Activated T-cell treated with anti-CD3 and anti-CD28 coated beads for 4 hours (primary cell): ENCODE measurements around the gene RBM15B.
"Not testable (repeated sequence)": the region's sequence is repeated elsewhere in the genome, so short reads cannot be mapped to it uniquely, and the experiment has no call there.

Experiments
- DNase-seq: peaks from one replicate; pipeline ENCODE4 v3.0.0-alpha.2; 2020

The RBM15B gene

DNA sequence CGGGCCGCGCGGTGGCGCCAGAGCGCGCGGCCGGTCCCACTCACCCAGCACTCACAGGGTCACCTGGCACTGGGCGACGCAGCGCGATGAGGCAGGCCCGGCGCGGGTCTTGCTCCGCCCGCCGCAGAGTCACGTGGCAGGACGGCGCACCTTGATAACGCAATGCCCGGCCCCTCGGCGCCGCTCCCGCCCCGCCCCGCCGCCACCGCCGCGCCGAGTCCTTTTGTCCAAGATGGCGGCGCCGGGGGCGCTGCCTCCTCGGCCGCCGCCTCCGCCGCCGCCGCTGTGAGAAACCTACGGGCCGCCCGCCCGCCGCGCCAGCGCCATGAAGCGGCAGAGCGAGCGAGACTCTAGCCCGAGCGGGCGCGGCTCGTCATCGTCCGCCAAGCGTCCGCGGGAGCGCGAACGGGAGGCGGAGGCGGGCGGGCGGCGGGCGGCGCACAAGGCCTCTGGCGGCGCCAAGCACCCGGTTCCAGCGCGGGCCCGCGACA lies at the start of gene RBM15B:
TSS of gene RBM15B (plus strand) at position 211 of the 491 bp plus-strand sequence. CDS start at position 326, 115 bp downstream.
- DNase-seq, result peak; percentile 90

GRCh38 chr3:51343918-51344687 lies 47.0 kb upstream of the RBM15B start:
- no peak for DNase-seq

DNA sequence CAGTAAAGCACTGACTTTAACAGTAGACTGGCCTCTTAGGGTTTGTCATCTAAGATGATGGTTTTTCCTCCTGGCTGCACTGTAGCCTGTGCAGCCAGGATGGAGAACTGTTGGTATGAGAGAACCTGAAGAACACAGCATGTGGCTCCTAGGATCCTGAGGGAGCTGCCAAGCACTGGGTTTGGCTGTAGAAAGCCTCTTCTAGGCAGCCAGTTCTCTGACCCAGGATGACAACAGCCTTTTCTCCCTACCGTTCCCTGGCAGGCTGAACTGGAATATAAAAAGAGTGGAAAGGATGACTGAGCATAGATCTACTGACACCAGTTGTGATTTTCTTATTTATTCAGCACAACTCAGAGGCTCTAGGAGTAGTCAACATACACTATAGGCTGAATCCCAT lies 40.3 kb upstream of the RBM15B start:
- no peak for DNase-seq

- DNase-seq, result no peak
These were observed 38.0 kb upstream of the RBM15B start for GRCh38 chr3:51353131-51353530.

DNA sequence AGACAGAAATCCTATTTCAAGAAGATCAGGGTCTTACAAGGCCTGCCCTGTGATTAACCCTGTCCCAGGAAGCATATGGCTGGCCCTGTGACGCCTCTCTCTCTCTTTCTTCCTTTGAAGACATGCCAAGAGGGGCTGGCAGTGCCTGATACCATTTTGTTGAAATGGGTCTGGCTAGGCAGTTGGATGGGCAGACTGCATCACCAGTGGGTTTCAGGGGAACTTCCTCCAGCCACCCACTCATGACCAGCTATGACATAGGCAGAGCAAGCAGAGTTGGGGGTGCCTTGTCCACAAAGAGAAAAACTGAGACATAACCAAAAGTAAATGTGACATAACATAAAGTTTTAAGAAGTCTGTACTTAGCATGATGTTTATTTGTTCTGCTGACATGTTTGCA lies 37.4 kb upstream of the RBM15B start:
- DNase-seq, result no peak

- no peak for DNase-seq
These were observed 36.9 kb upstream of the RBM15B start for GRCh38 chr3:51354172-51354571.

- no peak for DNase-seq
These were observed 36.1 kb upstream of the RBM15B start for GRCh38 chr3:51354731-51355615.

DNA sequence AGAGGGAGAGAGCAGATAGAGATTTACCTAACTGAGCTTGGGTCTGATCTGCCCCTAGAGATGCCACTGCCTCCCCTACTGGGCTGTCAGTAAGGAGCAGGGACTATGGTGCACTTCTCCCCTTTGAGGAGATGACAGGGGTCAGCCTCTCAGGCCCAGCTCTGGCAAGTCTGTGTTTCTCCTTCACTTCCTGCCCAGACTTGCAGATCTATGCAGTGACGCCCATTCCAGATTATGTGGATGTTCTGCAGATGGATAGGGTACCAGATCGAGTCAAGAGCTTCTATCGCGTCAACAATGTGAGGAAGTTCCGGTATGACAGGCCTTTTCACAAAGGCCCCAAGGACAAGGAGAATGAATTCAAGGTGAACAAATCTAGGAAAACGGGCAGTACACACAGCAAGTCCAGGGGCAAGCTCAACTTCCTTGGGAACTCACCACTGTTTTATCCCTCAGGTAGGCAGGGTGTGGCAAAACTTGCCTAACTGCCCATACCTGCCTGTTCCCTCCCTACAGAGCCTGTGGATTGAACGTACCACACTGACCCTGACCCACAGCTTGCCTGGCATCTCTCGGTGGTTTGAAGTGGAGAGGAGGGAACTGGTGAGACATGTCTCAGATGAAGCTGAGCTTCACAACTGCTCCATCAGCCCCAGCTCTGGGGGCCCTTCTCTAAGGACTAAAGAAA lies 35.0 kb upstream of the RBM15B start:
- no peak for DNase-seq

DNA sequence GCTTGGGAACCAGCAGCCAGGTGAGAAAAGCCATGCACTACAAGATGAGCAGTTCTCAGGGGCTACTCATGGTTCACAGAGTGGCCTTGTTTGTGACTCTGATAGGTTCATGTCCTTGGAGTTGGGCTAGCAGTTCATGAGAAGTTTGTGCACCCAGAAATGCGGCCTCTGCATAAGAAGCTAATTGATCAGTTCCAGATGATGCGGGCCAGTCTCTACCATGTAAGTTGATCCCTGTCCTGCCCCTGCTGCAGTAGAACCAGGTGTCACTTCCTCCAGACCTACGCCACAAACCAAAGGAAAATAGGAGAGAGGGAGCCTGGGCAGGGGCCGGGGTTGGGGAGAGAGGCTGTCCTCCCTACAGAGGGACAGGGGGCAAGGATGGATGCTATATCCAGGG lies 33.2 kb upstream of the RBM15B start:
- no peak for DNase-seq

DNA sequence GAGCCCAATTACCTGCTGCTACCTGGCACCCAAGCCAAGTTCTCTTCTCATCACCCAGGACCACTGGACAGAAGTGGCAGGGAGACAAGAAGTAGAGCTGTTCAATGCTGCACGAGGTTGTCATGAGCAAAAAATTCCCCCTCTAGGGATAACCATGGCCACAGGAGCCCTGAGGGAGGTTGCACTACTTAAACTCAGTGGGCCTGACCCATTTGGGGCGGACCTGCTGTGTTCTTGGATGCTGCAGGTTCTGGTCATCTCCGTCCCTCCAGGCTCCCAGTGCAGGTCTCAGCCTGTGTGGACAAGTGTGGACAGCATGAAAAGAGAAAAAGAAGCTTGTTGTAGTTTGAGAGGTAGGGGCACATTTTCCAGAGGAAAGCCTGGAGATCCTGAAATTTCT lies 32.1 kb upstream of the RBM15B start:
- no peak for DNase-seq

- no peak for DNase-seq
These were observed 30.3 kb upstream of the RBM15B start for GRCh38 chr3:51360806-51361205.

DNA sequence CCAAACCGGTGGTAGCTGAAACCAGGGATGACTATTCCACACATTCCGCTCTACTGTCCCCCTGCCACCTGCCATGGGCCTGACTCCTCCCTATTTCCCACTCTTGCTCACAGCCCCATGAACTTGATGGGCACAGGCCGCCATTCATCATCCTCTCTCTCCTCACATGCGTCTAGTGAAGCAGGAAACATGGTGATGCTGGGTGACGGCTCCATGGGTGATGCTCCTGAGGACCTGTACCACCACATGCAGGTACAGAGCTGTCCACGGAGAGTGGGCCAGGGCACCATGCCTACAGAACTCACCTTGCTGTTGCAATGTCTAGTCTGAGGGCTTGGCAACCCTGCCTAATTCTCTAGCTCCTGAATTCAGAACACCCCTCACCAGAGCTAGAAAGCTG lies 29.3 kb upstream of the RBM15B start:
- no peak for DNase-seq

- DNase-seq, result no peak
These were observed 28.6 kb upstream of the RBM15B start for GRCh38 chr3:51362476-51362875.

DNA sequence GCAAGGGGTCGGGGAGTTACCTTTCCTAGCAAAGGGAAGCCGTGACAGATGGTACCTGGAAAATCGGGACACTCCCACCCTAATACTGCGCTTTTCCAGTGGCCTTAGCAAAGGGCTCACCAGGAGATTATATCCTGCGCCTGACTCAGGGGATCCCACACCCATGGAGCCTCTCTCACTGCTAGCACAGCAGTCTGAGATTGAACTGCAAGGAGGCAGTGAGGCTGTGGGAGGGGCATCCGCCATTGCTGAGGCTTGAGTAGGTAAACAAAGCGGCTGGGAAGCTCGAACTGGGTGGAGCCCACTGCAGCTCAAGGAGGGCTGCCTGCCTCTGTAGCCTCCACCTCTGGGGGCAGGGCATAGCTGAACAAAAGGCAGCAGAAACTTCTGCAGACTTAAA lies 22.8 kb upstream of the RBM15B start:
- not testable (repeated sequence) for DNase-seq

- DNase-seq, result peak; percentile 52
These were observed 19.0 kb upstream of the RBM15B start for GRCh38 chr3:51371943-51372557.

- DNase-seq, result no peak
These were observed 17.2 kb upstream of the RBM15B start for GRCh38 chr3:51373658-51374421.

- no peak for DNase-seq
These were observed 16.6 kb upstream of the RBM15B start for GRCh38 chr3:51374456-51374855.

- no peak for DNase-seq
These were observed 15.9 kb upstream of the RBM15B start for GRCh38 chr3:51375136-51375535.

GRCh38 chr3:51375571-51375970 lies 15.5 kb upstream of the RBM15B start:
- no peak for DNase-seq

DNA sequence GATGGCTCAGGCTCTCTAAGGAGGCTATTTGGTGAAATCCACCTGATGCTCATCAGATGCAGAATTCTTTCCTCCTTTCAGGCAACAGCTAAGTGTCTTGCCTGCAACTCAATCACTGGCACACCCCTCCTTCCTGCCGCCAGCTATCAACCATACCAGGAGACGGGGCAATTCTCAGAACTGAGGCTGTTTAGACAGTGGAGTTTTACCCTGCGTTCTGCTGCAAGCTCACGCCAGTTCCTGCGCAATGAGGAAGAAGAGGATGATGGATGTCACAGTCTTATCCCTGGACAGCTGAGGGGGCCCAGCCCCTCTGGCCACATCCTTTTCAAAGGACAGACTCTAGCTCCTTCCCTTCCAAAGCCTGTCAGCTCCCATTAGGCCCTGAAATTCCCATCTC lies 13.0 kb upstream of the RBM15B start:
- no peak for DNase-seq

GRCh38 chr3:51378726-51379125 lies 12.4 kb upstream of the RBM15B start:
- DNase-seq, result no peak

- no peak for DNase-seq
These were observed 11.8 kb upstream of the RBM15B start for GRCh38 chr3:51379301-51379700.
